Stimulated activated CD8-positive, alpha-beta memory T cell treated with anti-CD3 and anti-CD28 coated beads, Interleukin-4, amount 100 ng/mL, for 48 hours (primary cell): ENCODE measurements around the gene IL10RA.
A peak's percentile ranks its signal among the peaks of the same experiment; 100 is the strongest.

Source experiments
- DNase-seq: peaks from one replicate; pipeline ENCODE4 v3.0.0-alpha.2; 2020

IL10RA gene

DNA sequence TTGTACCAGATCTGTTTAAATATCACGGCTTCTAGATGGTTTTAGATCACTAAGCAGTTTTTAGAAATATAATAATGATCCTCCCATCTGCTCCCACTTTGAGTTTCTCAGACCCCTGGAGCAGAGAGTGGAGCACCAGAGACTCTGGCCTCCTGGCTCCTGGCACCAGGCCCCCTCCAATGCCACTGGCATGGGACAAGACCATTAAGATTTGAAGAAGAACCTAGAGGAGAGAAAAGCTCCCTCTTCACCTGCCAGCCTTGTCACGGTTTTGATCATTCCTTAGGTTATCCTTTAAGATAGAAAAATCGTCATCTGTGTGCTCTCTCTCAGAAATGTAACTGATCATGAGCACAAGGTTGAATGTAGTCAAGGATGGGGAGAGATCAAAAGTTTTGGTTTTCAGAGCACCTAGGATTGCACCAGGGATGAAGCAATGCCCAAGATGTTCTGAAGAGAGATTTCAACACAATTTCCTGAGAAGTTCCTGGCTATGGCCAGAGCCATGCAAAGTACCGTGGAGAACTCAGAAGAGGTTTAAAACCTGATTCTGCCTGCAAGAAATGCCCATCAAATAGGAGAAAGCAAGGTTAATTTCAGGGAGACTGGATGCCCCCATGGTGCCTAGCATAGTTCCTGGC, 22.2 kb downstream of the IL10RA start:
- no peak for DNase-seq

DNA sequence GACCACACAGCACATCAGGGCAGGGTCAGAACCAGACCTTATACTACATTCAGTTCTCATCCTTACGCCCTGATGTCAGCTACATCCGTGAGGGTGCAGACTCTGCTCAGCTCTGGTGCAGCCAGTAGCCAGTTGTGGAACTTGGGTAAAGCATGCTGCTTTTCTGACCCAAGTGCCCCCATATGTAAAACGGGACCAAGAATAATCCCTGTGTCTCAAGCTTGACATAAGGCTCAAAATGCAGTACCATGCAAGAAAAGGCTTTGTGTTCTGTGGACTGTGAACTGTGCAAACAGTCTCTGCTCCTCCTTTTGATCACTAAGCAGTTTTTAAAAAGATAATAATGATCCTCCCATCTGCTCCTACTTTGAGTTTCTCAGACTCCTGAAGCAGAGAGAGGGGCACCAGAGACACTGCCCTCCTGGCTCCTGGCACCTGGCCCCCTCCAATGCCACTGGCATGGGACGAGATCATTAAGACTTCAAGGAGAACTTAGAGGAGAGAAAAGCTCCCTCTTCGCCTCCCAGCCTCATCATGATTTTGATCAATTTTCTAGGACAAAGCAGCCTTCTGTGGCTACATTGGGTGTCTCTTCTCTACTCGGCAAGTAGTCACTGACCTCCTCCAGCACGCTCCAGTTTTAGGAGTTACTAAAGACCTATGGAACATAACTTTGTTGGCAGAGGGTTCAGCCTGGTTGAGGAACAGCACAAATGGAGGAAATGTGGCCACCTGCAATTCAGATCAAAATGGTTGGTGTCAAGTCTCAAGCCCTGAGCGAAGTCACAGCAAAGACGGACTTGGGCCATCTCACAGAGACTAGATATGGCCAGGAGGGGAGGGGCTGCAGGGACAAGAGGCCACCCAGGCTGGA, 23.9 kb downstream of the IL10RA start:
- no peak for DNase-seq

DNA sequence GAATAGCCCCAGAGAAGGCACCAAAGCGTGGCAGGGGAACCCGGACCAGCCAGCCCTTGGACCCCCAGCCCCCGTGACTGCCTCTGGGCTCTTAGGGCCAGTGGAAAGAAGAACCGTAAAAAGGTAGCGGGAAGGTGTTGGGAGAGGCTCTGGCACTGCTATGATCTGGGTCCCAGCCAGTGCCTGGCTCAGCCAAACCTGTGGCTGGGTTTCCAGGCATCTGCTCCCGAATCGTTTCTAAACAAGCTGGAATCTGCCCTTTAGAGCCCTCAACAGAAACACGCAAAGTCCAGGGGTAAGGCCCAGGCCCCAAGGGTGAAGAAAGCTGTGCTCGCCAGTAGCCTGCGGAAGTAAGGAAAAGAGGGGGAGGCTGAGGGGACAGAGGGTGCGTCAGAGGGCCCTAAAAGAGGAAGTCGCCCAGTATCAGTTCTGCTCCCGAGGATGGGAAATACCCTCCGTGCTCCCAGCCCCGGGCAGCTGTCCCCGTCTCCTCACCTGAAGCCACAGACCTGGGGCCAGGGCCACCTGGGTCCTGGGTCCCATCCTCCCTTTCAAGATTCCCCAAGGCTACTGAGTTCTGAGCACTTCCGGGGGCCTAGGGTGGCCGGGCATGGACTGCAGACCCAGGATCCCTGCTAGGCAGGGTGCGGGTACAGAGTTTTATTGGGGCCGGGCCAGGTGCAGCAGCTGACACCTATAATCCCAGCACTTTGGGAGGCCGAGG, 24.7 kb downstream of the IL10RA start:
- no peak for DNase-seq

DNA sequence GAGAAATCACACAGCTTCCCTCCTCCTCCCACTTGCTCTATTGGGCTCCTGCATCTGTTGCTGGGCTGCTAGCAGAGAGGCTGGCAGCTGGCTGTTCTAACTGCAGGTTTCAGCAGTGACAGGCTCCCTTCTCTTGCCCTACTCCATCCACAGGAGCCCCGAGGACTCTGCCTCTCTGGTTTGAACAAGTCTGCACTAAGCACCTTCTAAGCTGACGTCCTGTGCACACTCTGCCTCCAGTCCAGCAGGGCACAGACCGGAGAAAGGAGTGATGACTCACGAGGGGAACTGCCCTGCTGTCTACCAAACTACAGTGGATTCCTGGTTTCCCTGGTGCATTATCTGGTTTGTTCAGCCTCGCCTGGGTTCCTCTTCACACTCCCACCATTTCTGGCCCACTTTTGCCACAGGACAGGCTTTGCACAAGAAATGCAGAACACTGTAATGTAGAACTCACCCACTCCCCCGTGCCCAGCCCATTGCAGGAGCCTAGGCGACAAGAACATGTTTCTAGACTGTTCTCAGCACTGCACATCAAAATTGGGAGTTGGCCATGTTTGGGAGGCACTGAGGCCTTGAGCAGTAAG, 26.0 kb downstream of the IL10RA start:
- DNase-seq, result peak; percentile 50

DNA sequence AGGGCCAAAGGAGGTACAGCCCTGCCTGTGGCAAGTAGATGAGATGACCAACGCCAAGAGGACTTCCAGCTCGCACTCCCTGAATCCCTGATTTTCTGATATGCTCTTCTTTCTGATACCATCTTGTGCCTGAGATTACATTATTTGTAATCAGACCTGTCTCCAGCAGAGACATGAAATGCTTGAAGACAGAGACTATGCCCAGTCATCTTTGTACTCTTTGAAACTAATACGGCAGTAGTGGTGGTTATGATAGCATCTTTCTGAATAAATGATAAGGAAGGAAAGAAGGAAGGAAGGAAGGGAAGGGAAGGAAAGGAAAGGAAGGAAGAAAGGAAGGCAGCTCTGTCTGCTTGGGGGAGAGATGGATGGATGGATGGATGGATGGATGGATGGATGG, 27.8 kb downstream of the IL10RA start:
- no peak for DNase-seq

DNA sequence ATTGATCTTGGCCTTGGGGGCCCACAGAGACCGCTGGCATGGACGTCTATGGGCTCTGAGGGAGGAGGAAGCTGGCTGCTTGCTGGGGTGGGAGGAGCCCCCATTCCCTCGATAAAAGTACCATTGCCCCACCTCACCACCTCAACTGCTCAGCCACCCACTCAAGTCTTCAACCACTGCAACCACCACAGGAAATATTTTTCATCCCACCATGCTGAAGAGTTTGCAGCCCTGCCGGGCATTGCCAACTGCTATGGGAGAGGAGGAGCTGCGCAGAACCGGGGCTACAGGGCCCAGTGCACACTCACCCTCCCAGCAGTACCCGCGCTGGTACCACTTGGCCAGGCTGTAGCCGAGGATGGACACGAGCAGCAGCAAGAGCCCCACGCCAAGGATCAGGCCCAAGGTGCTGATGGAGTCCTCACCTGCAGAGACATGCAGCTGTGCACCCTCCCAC, 29.2 kb downstream of the IL10RA start:
- peak; percentile 69 for DNase-seq

DNA sequence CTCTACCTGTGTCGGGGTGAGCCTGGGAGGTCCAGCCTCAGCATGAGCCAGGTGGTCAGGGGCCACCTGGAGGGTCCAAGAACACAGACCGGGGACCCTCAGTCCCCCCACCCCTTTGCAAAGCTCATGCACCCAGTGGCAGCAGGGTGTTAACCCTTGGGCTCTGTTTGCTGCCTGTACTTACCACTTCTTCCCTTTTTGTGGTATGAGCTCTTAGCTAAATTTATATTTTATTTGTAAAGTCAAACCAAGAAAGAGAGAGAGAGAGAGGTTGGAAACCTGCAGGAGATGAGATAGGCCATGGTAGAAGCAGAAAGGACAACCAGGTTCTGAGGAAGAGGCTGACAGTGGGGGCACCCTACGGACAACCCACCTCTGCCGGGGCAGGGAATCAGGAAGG, 29.9 kb downstream of the IL10RA start:
- DNase-seq, result no peak

DNA sequence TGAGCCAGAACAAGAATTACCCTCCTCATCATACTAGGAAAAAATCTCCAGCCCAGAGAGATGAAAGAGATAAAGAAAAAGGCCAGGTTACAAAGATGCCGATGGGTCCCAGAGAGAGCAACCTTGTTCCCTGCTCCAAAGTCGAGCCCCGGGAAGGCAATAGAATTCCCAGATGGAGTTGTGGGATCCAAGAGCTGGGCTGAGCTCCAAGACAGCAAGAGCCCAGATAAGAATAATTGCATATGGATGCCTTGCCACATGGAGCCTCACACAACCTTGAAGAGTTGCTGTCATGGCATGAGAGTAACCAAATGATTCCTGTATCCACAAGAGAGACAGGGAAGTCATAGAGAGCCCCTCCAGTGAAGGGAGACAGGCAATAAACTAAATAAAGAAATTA, 30.9 kb downstream of the IL10RA start:
- no peak for DNase-seq

DNA sequence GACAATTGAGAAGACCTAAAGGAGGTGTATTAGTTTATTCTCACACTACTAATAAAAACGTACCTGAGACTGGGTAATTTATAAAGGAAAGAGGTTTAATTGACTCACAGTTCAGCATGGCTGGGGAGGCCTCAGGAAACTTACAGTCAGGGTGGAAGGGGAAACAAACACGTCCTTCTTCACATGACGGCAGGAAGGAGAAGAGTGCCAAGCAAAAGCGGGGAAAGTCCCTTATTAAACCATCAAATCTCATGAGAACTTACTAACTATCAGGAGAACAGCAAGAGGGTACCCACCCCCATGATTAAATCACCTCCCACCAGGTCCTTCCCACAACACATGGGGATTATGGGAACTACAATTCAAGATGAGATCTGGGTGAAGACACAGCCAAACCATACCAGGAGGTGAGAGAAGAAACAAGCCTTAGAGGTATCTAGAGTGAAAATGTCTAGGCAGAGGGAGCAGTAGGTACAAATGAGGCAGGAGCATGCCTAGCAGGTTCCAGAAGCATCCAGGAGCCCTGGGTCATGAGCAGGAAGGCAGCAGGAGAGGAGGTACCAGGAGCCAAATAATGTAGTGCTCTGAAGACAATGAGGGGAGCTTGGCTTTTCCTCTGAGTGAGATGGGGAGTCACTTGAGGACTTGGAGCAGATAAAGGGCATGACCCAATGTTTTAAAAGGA, 31.6 kb downstream of the IL10RA start:
- DNase-seq, result no peak

DNA sequence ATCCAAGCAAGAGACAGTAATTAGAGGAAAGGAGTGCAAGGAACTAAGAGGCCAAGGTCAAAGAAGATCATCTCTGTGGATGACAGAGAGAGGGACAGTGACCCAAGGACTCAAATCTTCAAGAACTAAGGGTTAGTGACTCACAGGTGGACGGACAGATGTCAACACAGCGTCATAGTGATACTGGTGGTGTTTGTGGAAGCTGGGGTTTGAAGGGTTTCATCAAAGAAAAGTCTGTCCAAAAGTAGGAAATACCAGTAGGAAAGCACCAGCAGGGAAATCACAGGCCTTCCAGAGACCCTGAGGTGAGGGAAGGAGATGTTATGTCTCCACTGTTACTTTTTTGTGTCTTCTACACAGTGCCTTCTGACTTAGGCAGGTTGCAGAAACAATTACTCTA, 32.2 kb downstream of the IL10RA start:
- no peak for DNase-seq

DNA sequence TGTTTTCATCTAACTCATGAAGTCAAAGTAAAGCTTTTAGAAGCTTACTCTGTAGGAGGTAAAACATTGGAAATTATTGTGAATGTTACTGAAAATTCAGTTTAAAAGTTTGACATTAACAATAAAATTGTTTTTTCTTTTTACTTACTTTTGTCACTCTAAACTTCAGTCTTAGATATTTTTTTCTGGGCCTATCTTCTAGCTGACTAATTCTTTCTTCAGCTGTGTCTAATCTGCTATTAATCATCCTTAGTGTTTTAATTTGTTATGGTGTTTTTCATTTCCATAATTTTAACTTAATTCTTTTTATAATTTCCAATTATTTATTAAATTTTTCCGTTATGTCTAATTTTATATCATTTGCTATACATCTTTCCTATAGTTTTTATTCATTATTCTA, 35.0 kb downstream of the IL10RA start:
- DNase-seq, result no peak

DNA sequence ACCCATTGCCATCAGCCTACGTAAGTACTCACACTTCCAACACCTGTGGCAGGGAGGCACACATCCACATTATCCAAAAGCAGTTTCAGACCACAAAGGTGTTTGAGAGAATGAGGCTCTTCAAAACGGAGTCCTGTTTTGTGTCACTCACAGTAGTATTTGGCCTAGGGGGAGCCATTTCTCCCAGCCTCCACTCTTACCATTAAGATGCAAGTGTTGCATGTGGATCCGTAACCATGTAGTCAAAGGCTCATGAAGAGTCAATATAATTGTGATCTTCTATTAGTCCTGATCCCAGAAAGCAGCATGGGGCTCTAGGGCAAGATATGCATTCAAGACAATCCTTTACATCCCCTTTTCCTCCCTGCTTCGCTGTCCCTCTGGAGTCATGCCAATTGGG, 41.5 kb downstream of the IL10RA start:
- no peak for DNase-seq

DNA sequence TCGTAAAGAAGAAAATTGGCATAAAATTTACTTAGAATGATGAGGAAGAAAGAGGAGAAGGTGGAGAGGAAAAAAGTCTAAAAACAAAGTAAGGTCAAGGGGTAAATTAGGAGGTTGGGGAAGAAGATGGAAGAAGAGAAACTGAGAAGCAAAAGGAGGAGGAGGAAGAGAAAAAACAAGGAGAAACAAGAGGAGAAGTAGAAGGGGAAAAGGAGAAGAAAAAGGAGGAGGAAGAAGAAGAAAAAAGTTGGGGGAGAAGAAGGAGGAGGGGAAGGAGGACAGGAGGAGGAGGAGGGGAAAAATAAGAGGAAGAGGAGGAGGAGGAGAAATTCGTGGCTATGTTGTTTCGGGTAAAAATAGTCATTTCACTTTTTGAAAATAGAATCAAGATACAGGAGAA, 42.4 kb downstream of the IL10RA start:
- no peak for DNase-seq

DNA sequence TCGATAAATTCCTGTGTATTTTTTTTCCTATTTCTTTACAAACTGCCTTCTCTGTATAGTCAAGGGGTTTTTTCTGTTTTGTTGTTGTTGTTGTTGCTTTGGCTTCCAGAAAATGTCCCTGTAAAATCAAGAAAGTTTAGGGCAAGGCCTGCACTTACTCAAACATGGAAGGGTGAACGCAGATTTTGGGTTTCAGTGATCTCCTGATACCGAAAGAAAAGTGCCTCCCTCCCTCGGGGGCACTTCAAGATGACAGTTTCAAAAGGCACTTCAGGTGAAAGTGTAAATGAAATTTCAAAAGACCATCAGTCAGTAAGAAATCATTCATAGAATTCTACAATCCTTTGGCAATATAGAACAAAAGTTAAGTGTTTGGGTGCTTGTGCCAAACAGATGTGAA, 47.2 kb downstream of the IL10RA start:
- DNase-seq, result peak; percentile 39

DNA sequence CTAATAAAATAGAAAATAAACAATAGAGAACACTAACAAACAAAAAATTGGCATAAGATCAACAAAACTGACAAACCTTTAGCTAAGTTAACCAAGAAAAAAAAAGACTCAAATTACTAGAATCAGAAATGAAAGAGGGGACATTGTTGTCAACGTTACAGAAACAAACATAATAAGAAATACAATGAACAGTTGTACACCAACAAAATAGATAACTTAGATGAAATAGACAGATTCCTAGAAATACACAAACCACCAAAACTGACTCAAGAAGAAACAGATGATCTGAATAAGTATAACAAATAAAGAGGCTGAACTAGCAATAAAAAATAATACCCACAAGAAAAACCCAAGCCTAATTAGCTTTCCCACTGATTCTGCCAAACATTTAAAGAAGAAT, 55.9 kb downstream of the IL10RA start:
- no peak for DNase-seq

DNA sequence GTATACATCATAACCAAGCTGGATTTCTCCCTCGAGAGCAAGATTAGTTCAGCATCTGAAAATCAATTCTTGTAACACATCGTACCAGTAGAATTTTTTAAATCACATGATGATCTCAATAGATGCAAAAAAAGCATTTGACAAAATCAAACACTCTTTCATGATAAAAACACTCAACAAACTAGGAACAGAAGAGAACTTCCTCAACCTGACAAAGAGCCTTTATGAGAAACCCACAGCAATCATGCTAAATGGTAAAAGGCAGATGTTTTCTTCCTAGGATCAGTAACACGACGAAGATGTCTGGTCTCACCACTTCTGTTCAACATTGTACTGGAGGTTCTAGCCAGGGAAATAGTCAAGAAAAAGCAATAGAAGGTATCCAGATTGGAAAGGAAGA, 56.6 kb downstream of the IL10RA start:
- DNase-seq, result no peak

DNA sequence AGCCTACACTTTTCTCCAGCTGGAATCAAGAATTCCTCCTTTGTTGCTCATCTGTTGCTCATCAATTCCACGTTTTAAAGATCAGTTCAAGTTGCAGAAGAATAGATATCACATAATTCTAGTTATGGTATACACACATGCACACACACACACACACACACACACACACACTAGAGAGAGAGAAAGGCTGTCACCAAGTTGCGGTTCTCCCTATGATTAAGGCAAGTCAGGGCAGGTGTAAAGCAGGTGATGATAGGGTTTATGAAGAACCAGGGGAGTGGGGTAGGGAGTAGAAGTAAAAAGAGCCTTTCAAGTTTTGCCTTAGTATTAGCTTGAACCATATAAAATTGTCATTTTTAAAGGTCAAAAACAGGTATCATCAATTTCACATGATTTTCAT, 59.0 kb downstream of the IL10RA start:
- DNase-seq, result peak; percentile 29

DNA sequence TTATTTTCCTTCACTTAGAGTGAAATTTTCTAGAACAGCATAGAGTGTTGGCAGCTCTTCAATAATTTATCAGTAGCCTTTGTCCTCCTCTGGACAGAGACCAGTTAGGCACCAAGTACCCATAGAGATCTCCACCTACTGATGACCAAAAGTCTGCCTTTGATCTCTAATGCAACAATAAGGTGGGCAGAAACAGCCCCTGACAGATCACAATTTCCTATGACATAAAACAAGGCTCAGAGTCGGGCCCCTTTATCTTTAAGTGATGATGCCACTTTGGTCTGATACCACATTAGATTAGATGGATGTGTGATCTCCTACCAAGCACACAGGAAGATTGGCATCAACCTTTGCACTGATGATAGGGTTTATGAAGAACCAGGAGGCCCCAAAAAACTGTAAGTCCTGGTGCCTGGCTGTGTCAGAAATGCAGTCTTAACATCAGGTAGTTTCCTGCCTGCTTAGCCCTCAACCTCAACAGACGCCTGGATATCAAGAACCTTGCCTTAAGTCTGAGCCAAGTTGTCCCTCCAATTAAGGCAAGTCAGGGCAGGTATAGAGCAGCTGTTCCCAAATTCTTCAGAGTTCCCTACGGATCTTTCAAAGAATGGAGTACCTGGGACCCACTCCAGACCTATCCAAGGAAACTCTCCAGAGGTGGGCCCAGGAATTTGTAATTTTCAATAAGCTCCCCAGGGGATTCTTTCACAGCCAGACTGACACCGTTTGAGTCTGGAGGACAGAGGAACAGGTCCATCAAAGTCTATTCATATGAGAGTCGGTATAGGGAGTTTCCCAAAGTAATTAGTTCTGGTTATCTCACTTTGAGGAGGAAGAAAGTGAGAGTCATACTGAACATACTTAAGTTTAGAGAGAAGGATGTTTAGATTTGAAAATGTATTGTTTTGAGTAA, 60.1 kb downstream of the IL10RA start:
- DNase-seq, result peak; percentile 58

DNA sequence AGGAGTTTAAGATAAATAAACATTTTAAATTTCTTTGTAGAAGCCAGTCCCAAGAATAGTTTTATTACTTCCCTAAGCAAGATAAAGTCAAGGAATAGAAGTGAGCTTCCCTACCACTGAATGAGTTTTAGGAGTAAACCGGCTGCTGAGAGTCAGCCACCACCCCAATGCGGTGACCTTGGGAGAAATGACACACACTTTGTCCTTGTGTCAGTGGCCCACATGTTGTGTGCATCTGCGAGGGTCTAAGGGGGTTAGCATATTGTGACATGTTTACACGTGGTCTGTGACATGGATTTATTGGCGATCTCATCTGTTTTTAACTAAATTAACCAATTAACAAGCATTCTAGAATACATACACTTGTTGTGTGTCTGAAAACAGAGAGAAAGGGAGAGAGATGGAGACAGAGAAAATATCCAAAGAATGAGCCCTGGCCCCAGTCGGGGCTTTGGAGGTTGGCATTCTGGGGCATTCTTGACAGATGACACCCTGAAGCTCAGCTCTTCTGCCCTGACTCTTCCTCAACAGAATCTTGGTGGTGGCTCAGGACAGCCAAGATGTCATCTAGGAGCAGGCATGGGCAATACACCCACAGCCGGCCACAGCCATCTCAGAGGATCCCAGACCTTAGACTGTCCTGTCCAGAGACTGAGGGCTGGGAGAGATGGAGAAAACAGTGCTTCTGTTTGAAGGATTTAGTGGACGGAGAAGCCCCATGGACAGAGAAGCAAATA, 60.9 kb downstream of the IL10RA start:
- peak; percentile 68 for DNase-seq

DNA sequence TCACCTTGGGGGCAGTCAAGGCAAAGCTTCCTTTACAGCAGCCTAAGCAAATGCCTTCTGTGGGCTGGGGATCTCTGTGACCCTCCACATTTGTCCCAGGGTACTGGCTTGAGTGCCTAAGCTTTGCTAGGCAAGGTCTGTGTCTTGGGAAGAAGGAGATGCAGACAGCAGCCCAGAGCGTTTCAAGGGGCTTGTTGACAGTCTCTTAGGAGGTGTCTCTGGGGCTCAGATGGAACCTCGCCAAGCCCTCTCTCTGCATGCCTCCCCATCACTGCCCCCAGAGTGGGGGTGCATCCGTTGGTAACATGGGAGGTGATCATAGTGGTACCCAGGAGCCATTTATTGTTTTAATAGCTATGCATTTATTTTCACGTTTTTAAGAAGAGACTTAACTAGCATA, 61.6 kb downstream of the IL10RA start:
- no peak for DNase-seq
